ENCODE measurements around the gene C17orf100.

The C17orf100 gene

DNA sequence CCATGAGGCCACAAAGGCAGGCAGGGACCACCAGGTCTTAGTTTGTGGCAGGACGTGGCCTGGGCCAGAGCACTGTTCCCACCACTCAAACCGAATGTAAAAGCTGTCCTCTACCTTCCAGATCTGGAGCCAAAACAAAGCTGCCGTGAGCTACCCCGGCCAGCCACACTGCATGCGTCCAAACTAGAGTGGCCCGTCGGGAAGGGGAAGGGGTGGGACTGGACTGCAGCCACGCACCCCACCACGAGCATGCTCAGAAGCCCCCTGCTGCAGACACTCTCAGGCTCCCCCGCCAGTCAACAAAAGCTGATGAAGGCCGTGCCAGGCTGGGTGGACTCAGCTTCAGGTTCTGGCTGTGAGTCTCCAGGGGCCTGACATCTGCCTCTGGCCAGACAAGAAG lies 46.4 kb downstream of the C17orf100 start:
- no peaks in the 10 kb centered on the region for H3K36me3 ChIP-seq
- TF ChIP-seq, protein P1, sequence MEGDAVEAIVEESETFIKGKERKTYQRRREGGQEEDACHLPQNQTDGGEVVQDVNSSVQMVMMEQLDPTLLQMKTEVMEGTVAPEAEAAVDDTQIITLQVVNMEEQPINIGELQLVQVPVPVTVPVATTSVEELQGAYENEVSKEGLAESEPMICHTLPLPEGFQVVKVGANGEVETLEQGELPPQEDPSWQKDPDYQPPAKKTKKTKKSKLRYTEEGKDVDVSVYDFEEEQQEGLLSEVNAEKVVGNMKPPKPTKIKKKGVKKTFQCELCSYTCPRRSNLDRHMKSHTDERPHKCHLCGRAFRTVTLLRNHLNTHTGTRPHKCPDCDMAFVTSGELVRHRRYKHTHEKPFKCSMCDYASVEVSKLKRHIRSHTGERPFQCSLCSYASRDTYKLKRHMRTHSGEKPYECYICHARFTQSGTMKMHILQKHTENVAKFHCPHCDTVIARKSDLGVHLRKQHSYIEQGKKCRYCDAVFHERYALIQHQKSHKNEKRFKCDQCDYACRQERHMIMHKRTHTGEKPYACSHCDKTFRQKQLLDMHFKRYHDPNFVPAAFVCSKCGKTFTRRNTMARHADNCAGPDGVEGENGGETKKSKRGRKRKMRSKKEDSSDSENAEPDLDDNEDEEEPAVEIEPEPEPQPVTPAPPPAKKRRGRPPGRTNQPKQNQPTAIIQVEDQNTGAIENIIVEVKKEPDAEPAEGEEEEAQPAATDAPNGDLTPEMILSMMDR (IDR thresholded peaks at IDR 0.05), result no peak
- DNase-seq, result peak in 1 of 2 donors; percentile 54
- intact Hi-C loops (cut with DNase I; ENCODE audit: low total_unique reads), result loop anchor here (10.0 kb wide), 1 partner anchor 157 kb away; no protein-coding TSS in a partner anchor
- no peak overlapping the region for H3K27ac ChIP-seq
- H3K4me1 ChIP-seq, result no peaks in the 10 kb centered on the region
- no peak overlapping the region for H3K4me3 ChIP-seq
- peaks cover 0 to 12% of the 10 kb centered on the region in 2 donors for H3K27me3 ChIP-seq
- H3K9me3 ChIP-seq, result no peaks in the 10 kb centered on the region

DNA sequence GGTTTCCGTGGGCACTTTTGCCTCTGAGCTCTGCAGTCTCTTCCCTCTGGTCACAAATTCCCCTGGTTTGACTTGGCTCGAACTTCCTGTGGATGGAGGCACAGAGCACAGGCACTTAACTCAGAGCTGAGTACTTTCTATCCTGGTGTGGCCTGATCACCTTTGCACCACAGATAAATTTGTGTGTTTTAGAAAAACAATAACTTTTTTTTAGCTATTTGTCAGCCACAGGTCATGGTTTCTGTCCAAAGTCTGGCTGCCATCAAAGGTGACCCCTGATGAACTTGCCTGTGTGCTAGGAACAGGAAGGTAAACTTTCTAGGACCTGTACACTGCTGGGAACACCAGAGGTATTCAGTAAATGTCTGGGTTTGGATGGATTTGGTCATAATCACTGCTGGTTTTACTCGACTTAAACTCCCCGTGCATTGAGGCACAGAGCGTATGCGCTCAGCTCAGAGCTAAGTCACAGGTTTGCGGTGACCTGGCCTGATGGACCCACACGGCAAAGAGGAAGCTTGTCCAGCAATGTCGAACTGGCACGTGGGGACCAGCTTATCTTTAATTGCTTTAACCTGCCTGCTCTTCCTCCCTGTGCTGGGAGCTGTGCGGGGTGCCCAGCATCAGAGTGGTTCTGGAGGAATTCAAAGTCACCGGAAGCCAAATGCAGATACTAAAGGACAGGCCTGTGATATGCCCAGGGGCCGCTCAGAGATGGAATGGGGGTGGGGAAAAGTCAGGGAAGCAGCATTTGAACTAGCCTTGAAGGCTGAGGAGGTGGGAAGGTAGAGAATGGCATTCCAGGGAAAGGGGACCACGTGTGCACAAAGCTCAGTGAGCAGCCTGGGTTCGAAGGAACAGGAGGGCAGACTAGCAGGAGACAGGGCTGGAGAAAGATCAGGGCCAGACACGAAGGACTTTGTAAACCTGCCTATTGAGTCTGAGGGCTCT lies 48.7 kb downstream of the C17orf100 start:
- intact Hi-C loops (cut with DNase I; ENCODE audit: low total_unique reads), result loop anchor here (10.0 kb wide), 1 partner anchor 155 kb away; no protein-coding TSS in a partner anchor
- no peak for DNase-seq
- TF ChIP-seq, protein P1 (IDR thresholded peaks at IDR 0.05), result no peak
- Histone ChIP-seq H3K27ac (no peak overlapping the region), H3K36me3 (no peaks in the 10 kb centered on the region), H3K27me3 (peaks cover 0 to 25% of the 10 kb centered on the region in 2 donors), H3K9me3 (no peaks in the 10 kb centered on the region), H3K4me3 (no peak overlapping the region), H3K4me1 (no peaks in the 10 kb centered on the region)

DNA sequence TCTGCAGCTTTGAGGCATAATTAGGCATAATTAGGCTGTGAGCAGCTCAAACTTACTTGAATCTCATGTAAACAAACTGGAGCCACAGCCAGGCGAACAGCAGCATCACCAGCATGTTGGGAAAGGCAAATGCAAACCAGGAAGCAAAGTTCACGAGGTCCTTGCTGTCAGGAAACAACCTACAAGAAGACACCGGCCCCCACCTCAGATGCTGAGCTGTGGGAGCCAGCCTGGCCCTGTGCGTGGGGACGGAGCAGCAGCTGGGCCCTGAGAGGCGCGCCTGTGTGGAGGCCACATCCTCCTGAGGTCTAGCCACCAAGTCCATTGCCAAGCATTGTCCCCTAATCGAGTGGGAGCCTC lies 49.4 kb downstream of the C17orf100 start:
- DNase-seq, result no peak
- Histone ChIP-seq H3K4me1 (no peaks in the 10 kb centered on the region), H3K4me3 (no peak overlapping the region), H3K9me3 (no peaks in the 10 kb centered on the region), H3K27me3 (peaks cover 0 to 28% of the 10 kb centered on the region in 2 donors), H3K36me3 (no peaks in the 10 kb centered on the region), H3K27ac (no peak overlapping the region)
- TF ChIP-seq, protein P1 (IDR thresholded peaks at IDR 0.05), result no peak
- intact Hi-C loops (cut with DNase I; ENCODE audit: low total_unique reads), result no loop called here

DNA sequence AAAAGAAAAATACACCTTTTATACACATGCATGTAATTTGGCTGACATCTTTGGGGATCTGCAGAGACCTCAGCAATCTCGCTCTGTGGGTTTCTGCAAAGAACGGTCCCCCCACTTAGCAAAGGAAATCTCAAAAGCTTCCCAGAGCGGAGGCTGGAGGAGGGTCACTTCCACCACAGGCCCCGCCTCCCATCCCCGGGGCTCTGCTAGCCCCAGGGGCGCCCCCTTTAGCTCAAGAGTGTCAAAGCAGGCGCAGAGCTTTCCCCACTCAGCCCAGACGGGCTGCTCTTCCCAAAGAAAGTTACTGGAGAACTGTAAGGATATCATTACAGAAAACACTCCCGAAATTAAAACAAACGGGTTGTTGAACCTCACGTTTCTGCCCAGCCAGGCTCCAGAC lies 50.2 kb downstream of the C17orf100 start:
- TF ChIP-seq, protein P1 (IDR thresholded peaks at IDR 0.05), result no peak
- Histone ChIP-seq H3K4me1 (no peaks in the 10 kb centered on the region), H3K9me3 (no peaks in the 10 kb centered on the region), H3K4me3 (no peak overlapping the region), H3K27me3 (peaks cover 0 to 33% of the 10 kb centered on the region in 2 donors), H3K27ac (no peak overlapping the region), H3K36me3 (no peaks in the 10 kb centered on the region)
- peak in 1 of 2 donors; percentile 58 for DNase-seq
- intact Hi-C loops (cut with DNase I; ENCODE audit: low total_unique reads), result no loop called here

DNA sequence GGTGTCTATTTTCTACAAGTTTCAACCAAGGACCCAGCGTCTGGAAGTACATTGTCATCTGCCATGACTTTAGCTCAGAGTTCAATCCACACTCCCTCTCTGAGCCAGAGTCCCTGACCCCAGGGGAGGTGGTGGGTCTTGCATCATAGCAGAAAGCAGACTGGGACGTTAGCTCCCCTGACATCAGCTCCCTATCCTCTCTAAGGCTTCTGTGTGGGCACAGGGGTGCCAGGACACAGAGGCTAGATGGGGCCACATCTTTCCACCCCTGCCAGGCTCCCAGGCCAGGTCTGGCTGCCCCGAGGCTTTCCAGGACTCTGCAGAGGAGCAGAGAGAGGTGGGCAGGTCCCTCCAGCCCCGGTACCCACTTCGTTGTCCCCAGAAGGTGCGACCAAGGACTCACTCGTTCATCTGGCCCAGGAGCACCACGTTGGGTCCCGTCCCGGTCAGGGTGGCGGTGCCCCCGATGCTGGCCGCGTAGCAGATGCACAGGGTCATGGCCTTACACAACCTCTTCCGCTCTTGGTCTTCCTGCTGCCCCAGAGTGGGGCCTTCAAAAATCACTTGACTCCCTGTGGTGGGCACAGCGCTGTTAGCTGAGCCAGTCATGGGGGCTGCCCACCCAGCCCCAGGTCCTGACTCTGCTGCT lies 51.1 kb downstream of the C17orf100 start:
- TF ChIP-seq, protein P1 (IDR thresholded peaks at IDR 0.05), result no peak
- H3K27me3 ChIP-seq, result peaks cover 0 to 39% of the 10 kb centered on the region in 2 donors
- H3K4me3 ChIP-seq, result no peak overlapping the region
- no peak for DNase-seq
- H3K36me3 ChIP-seq, result no peaks in the 10 kb centered on the region
- H3K4me1 ChIP-seq, result no peaks in the 10 kb centered on the region
- no peak overlapping the region for H3K27ac ChIP-seq
- intact Hi-C loops (cut with DNase I; ENCODE audit: low total_unique reads), result no loop called here
- no peaks in the 10 kb centered on the region for H3K9me3 ChIP-seq

All from tibial artery (tissue), 4 donors.